ENCODE data around the gene SESN2. TPM values are rescaled to one million over a fixed set of nuclear protein-coding genes. Genes with fewer than 3 reads are reported as not detected.

The SESN2 gene, protein sequence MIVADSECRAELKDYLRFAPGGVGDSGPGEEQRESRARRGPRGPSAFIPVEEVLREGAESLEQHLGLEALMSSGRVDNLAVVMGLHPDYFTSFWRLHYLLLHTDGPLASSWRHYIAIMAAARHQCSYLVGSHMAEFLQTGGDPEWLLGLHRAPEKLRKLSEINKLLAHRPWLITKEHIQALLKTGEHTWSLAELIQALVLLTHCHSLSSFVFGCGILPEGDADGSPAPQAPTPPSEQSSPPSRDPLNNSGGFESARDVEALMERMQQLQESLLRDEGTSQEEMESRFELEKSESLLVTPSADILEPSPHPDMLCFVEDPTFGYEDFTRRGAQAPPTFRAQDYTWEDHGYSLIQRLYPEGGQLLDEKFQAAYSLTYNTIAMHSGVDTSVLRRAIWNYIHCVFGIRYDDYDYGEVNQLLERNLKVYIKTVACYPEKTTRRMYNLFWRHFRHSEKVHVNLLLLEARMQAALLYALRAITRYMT
- polyA plus RNA-seq (2012; ENCODE audit: missing spikeins): 7.0 TPM

DNA sequence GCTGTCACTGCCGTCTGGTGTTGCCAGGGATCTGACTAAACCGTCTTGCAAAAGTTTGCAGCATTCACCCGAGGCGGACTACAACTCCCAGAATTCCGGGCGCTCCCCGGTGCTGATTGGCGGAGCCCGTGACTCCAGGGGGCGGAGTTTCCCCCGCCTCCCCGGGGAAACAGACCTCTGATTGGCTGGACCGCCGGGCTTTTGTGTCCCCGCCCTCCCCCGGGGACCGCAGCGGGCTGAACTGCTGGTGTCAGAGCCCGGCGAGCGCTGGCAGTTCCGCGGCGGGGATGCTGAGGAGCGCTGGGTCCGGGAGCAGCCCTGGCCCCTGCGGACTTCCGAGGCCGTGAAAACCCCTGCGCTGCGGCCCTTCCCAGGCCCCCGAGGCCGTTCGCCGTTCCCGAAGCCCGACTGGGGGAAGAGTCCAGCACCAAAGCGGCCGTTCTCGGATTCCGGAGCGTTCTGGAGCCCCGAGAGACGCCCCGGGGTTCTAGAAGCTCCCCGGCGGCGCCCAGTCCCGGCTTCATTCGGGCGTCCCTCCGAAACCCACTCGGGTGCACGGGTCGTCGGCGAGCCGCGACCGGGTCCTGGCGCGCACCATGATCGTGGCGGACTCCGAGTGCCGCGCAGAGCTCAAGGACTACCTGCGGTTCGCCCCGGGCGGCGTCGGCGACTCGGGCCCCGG, at the start of gene SESN2:
Gene SESN2 (plus strand): TSS at position 267 of the 682 bp plus-strand sequence. CDS start 330 bp downstream, at position 597.
- FAIRE-seq (peak; percentile 93), DNase-seq (ENCODE audit: insufficient read length) (peak; percentile 95)
- TF ChIP-seq POLR2AphosphoS5 (IDR thresholded peaks at IDR 0.05; ENCODE audit: low read depth, low read length): peak; percentile 92
- peak; percentile 88 for TF ChIP-seq TAF1 (IDR thresholded peaks at IDR 0.05; ENCODE audit: borderline replicate concordance, low read depth, low read length)
- peak; percentile 96 for TF ChIP-seq POLR2A (IDR thresholded peaks at IDR 0.05; ENCODE audit: low read depth, low read length)

DNA sequence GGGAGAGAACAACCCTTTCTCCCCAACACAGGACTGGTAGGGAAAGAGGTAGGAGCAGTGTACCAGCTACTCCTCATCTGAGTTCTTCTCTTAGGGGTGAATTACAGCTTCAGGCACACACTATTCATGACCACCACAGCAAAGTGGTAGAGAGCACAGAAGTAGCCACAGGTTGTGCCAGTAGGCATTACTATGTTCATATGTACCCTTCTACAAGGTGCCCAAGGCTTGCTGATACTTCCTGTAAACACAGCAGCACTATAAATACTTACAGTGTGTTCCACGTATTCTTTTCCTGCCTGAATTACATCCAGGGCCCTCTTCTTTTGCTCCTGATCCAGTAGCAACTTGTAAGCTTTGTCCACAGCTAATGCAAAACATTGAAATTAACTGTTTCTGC, 49.6 kb upstream of the SESN2 start:
- TF ChIP-seq TAF1 (IDR thresholded peaks at IDR 0.05; ENCODE audit: borderline replicate concordance, low read depth, low read length): no peak
- TF ChIP-seq POLR2AphosphoS5 (IDR thresholded peaks at IDR 0.05; ENCODE audit: low read depth, low read length): no peak
- DNase-seq (ENCODE audit: insufficient read length) (no peak), FAIRE-seq (no peak)

- no peak for FAIRE-seq
- no peak for DNase-seq (ENCODE audit: insufficient read length)
- TF ChIP-seq POLR2AphosphoS5 (IDR thresholded peaks at IDR 0.05; ENCODE audit: low read depth, low read length) (no peak), TAF1 (IDR thresholded peaks at IDR 0.05; ENCODE audit: borderline replicate concordance, low read depth, low read length) (no peak), POLR2A (IDR thresholded peaks at IDR 0.05; ENCODE audit: low read depth, low read length) (no peak)
These were observed 46.0 kb upstream of the SESN2 start for GRCh38 chr1:28213315-28213714.

DNA sequence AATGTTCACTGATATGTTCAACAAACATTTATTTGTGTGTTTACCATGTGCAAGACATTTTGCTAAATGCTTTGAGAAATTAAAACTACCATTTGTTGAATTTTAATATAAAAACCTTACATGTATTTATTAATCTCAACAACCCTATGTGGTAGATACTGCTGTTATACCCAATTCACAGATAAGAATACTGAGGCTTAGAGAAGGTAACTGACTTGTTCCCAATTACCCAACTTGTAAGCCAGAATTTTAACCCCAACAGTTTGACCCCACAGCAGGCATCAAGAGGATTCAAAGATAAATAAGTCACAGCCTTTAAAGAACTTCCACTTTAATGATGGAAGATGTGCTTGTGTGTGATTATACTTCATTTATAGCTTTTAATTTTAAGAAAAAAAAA, 30.2 kb upstream of the SESN2 start:
- FAIRE-seq: no peak
- DNase-seq (ENCODE audit: insufficient read length): no peak
- TF ChIP-seq POLR2AphosphoS5 (IDR thresholded peaks at IDR 0.05; ENCODE audit: low read depth, low read length) (no peak), POLR2A (IDR thresholded peaks at IDR 0.05; ENCODE audit: low read depth, low read length) (no peak), TAF1 (IDR thresholded peaks at IDR 0.05; ENCODE audit: borderline replicate concordance, low read depth, low read length) (no peak)

- FAIRE-seq (no peak), DNase-seq (ENCODE audit: insufficient read length) (no peak)
These were observed 29.3 kb upstream of the SESN2 start for GRCh38 chr1:28229996-28230395.

DNA sequence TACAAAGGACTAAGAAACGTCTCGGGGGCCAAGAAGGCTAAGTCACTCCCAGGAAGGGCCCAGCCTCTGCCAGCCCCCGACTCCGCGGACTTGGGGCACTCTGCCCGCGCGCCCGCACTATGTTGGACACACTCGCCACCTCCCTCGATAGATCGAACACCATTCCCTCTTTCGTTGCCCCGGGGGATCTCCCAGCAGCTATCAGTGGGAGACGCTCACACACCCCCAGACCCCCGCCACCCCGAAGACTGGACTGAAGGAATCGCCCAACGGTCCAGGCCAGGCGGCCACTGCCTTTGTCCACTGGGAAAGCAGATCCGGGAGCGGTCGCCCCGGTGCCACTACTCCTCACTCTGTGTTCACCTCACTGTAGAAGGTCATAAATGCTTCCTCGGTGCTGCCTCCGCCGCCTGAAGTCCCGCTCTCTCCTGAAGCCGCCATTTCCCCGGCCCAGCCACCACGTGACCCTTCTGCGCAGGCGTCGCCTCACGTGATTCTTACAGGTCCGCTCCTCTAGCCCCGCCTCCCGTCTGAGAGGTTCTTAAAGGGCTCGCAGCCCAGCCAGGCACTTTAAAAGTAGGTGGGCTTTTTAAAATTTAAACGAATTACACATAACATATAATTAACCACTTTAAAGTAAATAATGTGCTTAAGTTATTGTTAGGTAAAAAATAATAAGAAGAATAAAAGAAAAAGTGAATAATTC, 26.6 kb upstream of the SESN2 start, which contains the start of gene DNAJC8:
Gene DNAJC8 (minus strand): TSS at position 472 of the 706 bp plus-strand sequence. CDS start 31 bp downstream, at position 441.
- peak; percentile 85 for FAIRE-seq
- DNase-seq (ENCODE audit: insufficient read length): peak; percentile 91
- TF ChIP-seq TAF1 (IDR thresholded peaks at IDR 0.05; ENCODE audit: borderline replicate concordance, low read depth, low read length) (peak; percentile 95), POLR2A (IDR thresholded peaks at IDR 0.05; ENCODE audit: low read depth, low read length) (peak; percentile 92), POLR2AphosphoS5 (IDR thresholded peaks at IDR 0.05; ENCODE audit: low read depth, low read length) (peak; percentile 84; the same call in 1 of the 2 replicates)

More at GRCh38 chr1:28229996-28230395, 29.3 kb upstream of the SESN2 start:
- no peak for TF ChIP-seq POLR2A (IDR thresholded peaks at IDR 0.05; ENCODE audit: low read depth, low read length)
- TF ChIP-seq POLR2AphosphoS5 (IDR thresholded peaks at IDR 0.05; ENCODE audit: low read depth, low read length): no peak
- no peak for TF ChIP-seq TAF1 (IDR thresholded peaks at IDR 0.05; ENCODE audit: borderline replicate concordance, low read depth, low read length)

GRCh38 chr1:28233264-28233606, 26.1 kb upstream of the SESN2 start:
- no peak for TF ChIP-seq TAF1 (IDR thresholded peaks at IDR 0.05; ENCODE audit: borderline replicate concordance, low read depth, low read length)
- TF ChIP-seq POLR2A (IDR thresholded peaks at IDR 0.05; ENCODE audit: low read depth, low read length): no peak
- TF ChIP-seq POLR2AphosphoS5 (IDR thresholded peaks at IDR 0.05; ENCODE audit: low read depth, low read length): no peak
- DNase-seq (ENCODE audit: insufficient read length) (no peak), FAIRE-seq (no peak)

DNA sequence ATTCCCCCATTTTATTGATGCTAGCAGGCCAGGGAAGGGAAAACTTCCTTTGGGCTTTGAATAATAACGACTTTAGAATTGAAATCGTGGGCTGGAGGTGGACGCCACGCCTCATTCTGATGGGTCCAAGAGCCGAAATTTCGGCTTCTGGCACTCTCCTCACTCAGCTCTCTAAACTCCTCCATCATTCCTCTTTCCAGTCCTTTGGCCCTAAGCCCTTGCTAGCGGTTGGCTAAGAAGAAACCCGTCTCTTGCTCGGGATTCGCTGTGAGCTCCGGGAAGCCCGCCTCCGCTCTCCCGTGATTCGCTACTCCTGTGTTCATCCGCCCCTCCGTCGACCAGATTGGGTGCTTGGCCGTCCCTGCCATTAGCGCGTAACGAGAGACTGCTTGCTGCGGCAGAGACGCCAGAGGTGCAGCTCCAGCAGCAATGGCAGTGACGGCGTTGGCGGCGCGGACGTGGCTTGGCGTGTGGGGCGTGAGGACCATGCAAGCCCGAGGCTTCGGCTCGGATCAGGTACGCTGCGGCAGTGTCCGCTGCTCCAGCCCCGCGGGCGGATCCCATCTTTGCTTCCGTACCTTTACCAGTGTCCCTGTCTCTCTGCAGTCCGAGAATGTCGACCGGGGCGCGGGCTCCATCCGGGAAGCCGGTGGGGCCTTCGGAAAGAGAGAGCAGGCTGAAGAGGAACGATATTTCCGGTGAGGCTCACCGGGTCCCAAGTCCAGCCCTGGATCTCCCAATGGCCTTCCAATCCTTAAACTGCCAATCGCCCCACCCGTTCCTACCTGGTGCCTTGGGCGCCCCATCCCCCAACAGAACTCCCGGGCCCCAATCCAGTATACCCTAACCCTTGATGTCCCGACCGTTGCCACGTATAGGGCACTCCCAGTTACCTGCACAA, 23.3 kb upstream of the SESN2 start, which contains the start of gene ATP5IF1:
Gene ATP5IF1 (plus strand): TSS at position 370 of the 901 bp plus-strand sequence. CDS start 60 bp downstream, at position 430.
- FAIRE-seq (peak; percentile 93), DNase-seq (ENCODE audit: insufficient read length) (peak; percentile 99)
- TF ChIP-seq POLR2AphosphoS5 (IDR thresholded peaks at IDR 0.05; ENCODE audit: low read depth, low read length): peak; percentile 96
- TF ChIP-seq TAF1 (IDR thresholded peaks at IDR 0.05; ENCODE audit: borderline replicate concordance, low read depth, low read length): peak; percentile 90
- peak; percentile 97 for TF ChIP-seq POLR2A (IDR thresholded peaks at IDR 0.05; ENCODE audit: low read depth, low read length)

DNA sequence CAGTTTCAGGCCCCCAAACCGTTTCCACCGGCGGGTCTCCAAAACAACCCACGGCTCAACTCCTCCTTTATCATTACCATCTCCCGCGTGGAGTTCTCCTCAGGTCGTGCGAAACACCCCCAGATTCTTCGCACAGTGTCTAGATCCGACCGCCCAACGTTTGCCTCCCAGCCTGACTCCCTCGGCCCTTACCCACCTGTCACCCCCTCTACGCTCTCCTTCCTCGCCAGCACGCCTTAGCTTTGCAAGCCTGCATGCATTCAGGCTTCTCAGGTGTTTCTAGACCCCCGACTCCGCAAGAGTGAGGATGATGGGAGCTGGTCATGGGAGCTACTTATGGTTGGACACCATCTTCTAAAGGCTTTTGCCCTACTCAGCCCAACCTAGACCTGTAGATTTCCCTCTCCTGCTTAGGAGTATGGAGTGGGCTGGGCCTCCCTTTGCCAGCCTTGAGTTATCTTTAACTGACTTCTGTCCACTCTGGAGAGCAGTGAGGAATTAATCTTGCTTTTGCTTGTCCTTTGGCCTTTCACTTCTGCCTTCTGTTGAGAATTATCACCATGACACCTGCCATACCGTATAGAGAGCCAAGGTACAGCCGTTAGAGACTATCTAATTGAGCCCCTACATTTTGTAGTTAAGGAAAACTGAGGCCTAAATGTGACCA, 22.5 kb upstream of the SESN2 start:
- peak; percentile 53 for FAIRE-seq
- no peak for DNase-seq (ENCODE audit: insufficient read length)
- TF ChIP-seq POLR2A (IDR thresholded peaks at IDR 0.05; ENCODE audit: low read depth, low read length) (no peak), POLR2AphosphoS5 (IDR thresholded peaks at IDR 0.05; ENCODE audit: low read depth, low read length) (no peak), TAF1 (IDR thresholded peaks at IDR 0.05; ENCODE audit: borderline replicate concordance, low read depth, low read length) (no peak)

DNA sequence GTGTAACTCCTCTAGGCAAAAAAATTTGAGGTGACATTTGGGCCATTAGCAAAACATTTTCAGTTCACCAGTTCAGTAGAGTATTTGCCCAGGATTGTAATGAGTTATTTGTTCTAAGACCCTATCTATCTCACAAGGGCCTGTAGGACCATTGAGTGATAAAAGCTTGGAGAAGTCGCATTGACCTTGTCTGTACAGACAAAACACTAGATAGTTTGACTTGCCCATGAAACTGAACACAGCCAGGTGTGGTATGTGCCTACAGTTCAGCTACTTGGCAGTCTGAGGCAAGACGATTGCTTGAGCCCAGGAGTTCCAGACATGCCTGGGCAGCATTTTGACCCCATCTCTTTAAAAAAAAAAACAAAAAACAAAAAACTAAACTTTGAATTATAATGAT, 20.3 kb upstream of the SESN2 start:
- DNase-seq (ENCODE audit: insufficient read length) (no peak), FAIRE-seq (no peak)
- no peak for TF ChIP-seq POLR2AphosphoS5 (IDR thresholded peaks at IDR 0.05; ENCODE audit: low read depth, low read length)
- TF ChIP-seq POLR2A (IDR thresholded peaks at IDR 0.05; ENCODE audit: low read depth, low read length): 0 out of 2 replicates have a peak, but pooled peaks have one; percentile 35

All from GM12892 (cell line).